GM19324 (cell line): ENCODE data around the gene GPR158.

Experiments used
- ATAC-seq: cut with Tn5 transposase; IDR thresholded peaks from one replicate; pipeline ENCODE4 v1.9.1; 2021; ENCODE audit warnings: mild to moderate bottlenecking, moderate library complexity; ENCODE audit not compliant: unreplicated experiment, low FRiP score

GPR158 gene

GRCh38 chr10:25555865-25556264 is 381.1 kb downstream of the GPR158 start:
- ATAC-seq: no peak

GRCh38 chr10:25556457-25556856 is 381.7 kb downstream of the GPR158 start:
- ATAC-seq: no peak

GRCh38 chr10:25557136-25557535 is 382.3 kb downstream of the GPR158 start:
- no peak for ATAC-seq

- no peak for ATAC-seq
These were observed 387.0 kb downstream of the GPR158 start for GRCh38 chr10:25561758-25562157.

GRCh38 chr10:25562547-25562946 is 387.7 kb downstream of the GPR158 start:
- no peak for ATAC-seq

GRCh38 chr10:25564351-25564750 is 389.6 kb downstream of the GPR158 start:
- ATAC-seq: no peak

- ATAC-seq: no peak
These were observed 390.8 kb downstream of the GPR158 start for GRCh38 chr10:25565570-25565969.

GRCh38 chr10:25573316-25573715 is 398.5 kb downstream of the GPR158 start:
- no peak for ATAC-seq

GRCh38 chr10:25575343-25575742 is 400.5 kb downstream of the GPR158 start:
- ATAC-seq: no peak

- no peak for ATAC-seq
These were observed 403.3 kb downstream of the GPR158 start for GRCh38 chr10:25578061-25578460.

- ATAC-seq: no peak
These were observed 408.2 kb downstream of the GPR158 start for GRCh38 chr10:25582961-25583360.

- ATAC-seq: no peak
These were observed 425.9 kb downstream of the GPR158 start for GRCh38 chr10:25600651-25601050.

- no peak for ATAC-seq
These were observed 429.8 kb downstream of the GPR158 start for GRCh38 chr10:25604591-25604990.

- no peak for ATAC-seq
These were observed 439.9 kb downstream of the GPR158 start for GRCh38 chr10:25614652-25615051.

GRCh38 chr10:25615926-25616325 is 441.1 kb downstream of the GPR158 start:
- no peak for ATAC-seq

GRCh38 chr10:25616903-25617592 is 442.2 kb downstream of the GPR158 start:
- no peak for ATAC-seq

GRCh38 chr10:25627606-25628005 is 452.8 kb downstream of the GPR158 start:
- no peak for ATAC-seq

GRCh38 chr10:25629333-25629732 is 454.5 kb downstream of the GPR158 start:
- no peak for ATAC-seq

GRCh38 chr10:25631471-25631870 is 456.7 kb downstream of the GPR158 start:
- no peak for ATAC-seq

GRCh38 chr10:25632802-25633201 is 458.0 kb downstream of the GPR158 start:
- ATAC-seq: no peak

GRCh38 chr10:25633542-25633941 is 458.7 kb downstream of the GPR158 start:
- no peak for ATAC-seq

- ATAC-seq: no peak
These were observed 464.8 kb downstream of the GPR158 start for GRCh38 chr10:25639646-25640045.

GRCh38 chr10:25641595-25641994 is 466.8 kb downstream of the GPR158 start:
- no peak for ATAC-seq
